NB4 (cell line): ENCODE results near the gene CYB5B.

Experiments
- MAX ChIP-seq: IDR thresholded peaks from 2 replicates; pipeline ENCODE4 v1.6.1; 2011; ENCODE audit warnings: low read depth, low read length
- TF ChIP-seq, protein P1 (sequence below): IDR thresholded peaks from one replicate; pipeline ENCODE4 v1.5.1; 2012; ENCODE audit warnings: low read depth, low read length

DNA sequence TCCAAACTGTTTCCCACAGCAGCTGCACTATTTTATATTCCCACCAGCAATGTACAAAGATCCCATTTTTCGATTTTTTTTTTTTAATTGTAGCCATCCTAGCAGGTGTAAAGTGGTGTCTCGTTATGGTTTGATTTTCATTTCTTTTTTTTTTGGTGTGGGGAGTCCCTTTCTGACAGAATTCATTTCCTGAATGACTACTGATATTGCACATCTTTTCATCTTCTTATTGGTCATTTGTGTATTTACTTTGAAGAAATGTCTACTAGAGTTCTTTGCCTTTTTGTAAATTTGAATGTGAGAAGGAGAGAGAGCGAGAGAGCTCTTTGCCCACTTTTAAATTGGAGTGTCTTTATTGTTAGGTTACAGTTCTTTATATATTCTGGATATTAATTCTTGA lies 14.0 kb downstream of the CYB5B start:
- no peak for TF ChIP-seq MAX
- TF ChIP-seq, protein P1, sequence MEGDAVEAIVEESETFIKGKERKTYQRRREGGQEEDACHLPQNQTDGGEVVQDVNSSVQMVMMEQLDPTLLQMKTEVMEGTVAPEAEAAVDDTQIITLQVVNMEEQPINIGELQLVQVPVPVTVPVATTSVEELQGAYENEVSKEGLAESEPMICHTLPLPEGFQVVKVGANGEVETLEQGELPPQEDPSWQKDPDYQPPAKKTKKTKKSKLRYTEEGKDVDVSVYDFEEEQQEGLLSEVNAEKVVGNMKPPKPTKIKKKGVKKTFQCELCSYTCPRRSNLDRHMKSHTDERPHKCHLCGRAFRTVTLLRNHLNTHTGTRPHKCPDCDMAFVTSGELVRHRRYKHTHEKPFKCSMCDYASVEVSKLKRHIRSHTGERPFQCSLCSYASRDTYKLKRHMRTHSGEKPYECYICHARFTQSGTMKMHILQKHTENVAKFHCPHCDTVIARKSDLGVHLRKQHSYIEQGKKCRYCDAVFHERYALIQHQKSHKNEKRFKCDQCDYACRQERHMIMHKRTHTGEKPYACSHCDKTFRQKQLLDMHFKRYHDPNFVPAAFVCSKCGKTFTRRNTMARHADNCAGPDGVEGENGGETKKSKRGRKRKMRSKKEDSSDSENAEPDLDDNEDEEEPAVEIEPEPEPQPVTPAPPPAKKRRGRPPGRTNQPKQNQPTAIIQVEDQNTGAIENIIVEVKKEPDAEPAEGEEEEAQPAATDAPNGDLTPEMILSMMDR, result no peak
